NCI-H1436 (cell line): Measurements from ENCODE around the gene NFATC2IP.
A peak's percentile ranks its signal among the peaks of the same experiment; 100 is the strongest.
"Not testable (repeated sequence)": the region's sequence is repeated elsewhere in the genome, so short reads cannot be mapped to it uniquely, and the experiment has no call there.

Experiments used
- DNase-seq: peaks from one replicate; lab custom pipeline; 2025; lab: John Stamatoyannopoulos, UW

NFATC2IP gene

DNA sequence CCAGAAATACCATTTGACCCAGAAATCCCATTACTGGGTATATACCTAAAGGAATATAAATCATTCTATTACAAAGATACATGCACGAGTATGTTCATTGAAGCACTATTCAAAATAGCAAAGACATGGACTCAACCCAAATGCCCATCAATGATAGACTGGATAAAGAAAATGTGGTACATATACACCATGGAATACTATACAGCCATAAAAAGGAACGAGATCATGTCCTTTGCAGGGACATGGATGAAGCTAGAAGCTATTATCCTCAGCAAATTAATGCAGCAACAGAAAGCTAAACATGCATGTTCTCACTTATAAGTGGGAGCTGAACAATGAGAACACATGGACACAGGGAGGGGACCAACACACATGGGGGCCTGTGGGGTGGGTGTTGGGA is 24.5 kb upstream of the NFATC2IP start:
- DNase-seq, result not testable (repeated sequence)

DNA sequence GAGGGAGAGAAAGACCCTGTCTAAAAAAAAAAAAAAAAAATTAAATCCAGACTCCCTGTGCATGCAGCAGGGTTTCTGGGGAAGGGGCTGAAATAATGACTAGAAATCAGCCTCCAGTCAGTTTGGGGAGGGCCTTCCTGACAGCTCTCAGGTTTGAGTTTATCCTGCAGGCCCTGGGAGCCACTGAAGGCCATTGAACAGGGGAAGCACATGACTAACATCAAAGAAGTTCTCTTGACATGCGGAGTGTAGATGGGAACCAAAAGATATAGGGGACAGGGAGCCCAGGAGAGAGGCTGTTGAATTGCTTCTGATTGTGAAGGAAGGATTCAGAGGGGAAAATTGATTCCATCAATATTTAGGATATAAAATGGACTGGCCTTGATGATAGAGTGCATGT is 22.9 kb upstream of the NFATC2IP start:
- no peak for DNase-seq

DNA sequence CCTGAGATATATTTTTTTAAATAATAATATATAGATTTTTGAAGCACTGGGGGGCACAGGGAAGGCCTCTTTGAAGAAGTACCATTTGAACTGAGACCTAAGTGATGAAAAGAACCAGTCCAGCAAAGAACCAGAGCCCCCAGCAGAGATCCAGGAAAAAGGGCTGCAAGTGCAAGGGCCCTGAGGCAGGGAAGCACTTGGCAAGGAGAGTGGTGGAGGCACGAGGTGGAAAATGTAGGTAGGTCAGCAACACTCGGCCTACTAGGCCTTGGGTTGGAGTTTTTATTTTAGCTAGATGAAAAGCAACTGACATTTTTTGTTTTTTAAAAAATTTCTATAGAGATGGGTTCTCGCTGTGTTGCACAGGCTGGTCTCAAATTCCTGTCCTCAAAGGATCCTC is 20.5 kb upstream of the NFATC2IP start:
- no peak for DNase-seq

DNA sequence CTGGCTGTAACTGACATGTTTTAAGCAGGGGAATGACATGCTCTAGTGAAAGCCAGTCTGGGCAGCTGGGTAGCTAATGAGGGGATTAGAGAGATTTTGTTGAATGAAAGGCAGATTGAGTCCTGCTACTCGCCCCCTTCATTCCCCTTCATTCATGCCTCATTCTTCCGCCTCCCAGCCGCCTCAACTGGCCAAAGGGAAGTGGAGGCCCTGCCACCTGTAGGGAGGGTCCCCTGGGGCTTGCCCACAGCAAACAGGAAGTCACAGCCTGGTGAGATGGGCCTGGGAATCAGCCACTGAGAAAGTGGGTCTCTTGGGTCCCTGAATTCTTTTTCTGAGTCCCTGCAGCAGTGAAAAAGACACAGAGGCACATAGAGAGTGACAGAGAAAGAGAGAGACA is 20.1 kb upstream of the NFATC2IP start:
- DNase-seq, result peak; percentile 50

DNA sequence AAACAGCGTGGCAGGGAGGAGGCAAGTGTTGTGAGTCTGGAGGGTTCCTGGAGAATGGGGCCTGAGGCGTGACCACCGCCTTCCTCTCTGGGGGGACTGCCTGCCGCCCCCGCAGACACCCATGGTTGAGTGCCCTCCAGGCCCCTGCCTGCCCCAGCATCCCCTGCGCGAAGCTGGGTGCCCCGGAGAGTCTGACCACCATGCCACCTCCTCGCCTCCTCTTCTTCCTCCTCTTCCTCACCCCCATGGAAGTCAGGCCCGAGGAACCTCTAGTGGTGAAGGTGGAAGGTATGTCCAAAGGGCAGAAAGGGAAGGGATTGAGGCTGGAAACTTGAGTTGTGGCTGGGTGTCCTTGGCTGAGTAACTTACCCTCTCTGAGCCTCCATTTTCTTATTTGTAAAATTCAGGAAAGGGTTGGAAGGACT is 18.9 kb upstream of the NFATC2IP start, which contains the start of gene CD19:
Gene CD19, plus strand, starts transcription at position 171 of the 425 bp plus-strand sequence. Its CDS starts 30 bp downstream, at position 201.
- DNase-seq, result no peak

DNA sequence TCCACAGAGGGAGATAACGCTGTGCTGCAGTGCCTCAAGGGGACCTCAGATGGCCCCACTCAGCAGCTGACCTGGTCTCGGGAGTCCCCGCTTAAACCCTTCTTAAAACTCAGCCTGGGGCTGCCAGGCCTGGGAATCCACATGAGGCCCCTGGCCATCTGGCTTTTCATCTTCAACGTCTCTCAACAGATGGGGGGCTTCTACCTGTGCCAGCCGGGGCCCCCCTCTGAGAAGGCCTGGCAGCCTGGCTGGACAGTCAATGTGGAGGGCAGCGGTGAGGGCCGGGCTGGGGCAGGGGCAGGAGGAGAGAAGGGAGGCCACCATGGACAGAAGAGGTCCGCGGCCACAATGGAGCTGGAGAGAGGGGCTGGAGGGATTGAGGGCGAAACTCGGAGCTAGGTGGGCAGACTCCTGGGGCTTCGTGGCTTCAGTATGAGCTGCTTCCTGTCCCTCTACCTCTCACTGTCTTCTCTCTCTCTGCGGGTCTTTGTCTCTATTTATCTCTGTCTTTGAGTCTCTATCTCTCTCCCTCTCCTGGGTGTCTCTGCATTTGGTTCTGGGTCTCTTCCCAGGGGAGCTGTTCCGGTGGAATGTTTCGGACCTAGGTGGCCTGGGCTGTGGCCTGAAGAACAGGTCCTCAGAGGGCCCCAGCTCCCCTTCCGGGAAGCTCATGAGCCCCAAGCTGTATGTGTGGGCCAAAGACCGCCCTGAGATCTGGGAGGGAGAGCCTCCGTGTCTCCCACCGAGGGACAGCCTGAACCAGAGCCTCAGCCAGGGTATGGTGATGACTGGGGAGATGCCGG is 18.2 kb upstream of the NFATC2IP start:
- DNase-seq, result no peak

DNA sequence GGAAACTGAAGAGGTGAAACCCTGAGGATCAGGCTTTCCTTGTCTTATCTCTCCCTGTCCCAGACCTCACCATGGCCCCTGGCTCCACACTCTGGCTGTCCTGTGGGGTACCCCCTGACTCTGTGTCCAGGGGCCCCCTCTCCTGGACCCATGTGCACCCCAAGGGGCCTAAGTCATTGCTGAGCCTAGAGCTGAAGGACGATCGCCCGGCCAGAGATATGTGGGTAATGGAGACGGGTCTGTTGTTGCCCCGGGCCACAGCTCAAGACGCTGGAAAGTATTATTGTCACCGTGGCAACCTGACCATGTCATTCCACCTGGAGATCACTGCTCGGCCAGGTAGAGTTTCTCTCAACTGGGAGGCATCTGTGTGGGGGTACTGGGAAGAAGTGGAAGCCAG is 17.6 kb upstream of the NFATC2IP start:
- no peak for DNase-seq

DNA sequence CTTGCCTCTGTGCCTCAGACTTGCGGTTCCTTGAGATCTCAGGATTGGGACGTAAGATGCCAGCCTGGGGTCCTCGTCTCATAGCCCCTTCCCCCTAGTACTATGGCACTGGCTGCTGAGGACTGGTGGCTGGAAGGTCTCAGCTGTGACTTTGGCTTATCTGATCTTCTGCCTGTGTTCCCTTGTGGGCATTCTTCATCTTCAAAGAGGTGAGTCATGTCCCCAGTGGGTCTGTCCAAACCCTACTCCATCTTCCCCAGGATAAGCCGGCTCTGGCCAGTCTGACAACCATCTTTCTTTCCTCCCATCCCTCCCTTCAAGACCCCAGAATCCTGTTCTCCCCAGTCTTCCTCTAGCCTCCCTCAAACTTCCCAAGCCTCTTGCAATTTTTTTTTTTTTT is 15.4 kb upstream of the NFATC2IP start:
- no peak for DNase-seq

DNA sequence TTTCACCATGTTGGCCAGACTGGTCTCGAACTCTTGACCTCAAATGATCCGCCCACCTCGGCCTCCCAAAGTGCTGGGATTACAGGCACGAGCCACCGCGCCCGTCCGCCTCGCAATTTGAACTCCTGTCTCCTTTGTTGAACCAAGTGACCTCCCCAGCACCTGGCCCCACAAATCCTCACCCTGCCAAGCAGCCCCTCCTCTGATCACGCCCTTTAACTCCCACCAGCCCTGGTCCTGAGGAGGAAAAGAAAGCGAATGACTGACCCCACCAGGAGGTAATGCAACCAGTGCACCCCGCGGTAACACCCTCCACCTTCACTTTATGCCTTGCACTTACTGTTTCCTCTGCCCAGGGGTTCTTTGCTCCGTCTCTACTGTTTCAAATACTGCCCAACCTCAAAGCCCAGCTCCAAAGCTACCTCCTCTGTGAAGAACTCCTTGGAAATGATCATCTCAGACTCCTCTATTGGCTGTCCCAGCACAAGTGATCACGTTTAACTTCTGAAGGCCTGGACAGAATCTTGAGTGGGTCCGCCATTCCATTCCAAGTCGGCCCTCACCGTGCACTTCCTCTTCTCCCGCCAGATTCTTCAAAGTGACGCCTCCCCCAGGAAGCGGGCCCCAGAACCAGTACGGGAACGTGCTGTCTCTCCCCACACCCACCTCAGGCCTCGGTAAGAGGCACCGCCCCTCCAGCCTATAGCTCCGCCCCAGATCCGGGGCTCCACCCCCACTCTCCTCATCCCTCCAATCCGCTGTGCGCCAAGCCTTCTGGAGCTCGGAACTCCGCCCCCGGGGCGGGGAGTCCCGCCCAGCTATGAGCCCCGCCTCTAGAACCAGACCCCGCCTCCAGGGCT is 14.6 kb upstream of the NFATC2IP start:
- DNase-seq, result no peak

DNA sequence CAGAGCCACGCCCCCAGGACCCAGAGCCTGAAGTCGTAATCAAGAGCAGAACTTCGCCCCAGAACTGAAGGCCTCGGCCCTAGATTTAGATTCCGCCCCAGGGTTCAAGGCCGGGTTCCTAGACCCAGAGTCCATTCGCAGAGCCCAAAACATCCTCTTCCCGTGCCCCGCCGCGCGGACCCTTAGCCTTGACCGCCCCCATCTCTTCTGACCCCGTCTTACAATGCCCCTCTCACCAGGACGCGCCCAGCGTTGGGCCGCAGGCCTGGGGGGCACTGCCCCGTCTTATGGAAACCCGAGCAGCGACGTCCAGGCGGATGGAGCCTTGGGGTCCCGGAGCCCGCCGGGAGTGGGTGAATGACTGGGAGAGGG is 14.0 kb upstream of the NFATC2IP start:
- no peak for DNase-seq

DNA sequence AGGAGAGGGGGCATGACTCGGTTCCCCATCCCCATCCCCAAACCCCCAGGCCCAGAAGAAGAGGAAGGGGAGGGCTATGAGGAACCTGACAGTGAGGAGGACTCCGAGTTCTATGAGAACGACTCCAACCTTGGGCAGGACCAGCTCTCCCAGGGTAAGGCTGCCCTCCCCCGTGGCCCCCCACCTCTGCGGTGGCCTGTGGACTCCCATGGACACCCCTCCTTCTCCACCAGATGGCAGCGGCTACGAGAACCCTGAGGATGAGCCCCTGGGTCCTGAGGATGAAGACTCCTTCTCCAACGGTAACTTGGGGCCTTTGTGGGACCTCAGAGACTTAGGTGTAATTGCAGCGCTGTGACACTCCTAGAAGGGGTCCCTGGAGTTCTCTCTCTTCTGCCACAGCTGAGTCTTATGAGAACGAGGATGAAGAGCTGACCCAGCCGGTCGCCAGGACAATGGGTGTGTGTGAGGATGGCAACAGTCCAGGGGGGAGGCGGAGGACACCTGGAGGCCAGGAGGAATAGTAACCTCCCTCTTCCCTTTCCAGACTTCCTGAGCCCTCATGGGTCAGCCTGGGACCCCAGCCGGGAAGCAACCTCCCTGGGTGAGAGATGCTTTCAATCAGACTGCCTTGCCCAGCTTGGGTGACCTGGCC is 13.4 kb upstream of the NFATC2IP start:
- no peak for DNase-seq

DNA sequence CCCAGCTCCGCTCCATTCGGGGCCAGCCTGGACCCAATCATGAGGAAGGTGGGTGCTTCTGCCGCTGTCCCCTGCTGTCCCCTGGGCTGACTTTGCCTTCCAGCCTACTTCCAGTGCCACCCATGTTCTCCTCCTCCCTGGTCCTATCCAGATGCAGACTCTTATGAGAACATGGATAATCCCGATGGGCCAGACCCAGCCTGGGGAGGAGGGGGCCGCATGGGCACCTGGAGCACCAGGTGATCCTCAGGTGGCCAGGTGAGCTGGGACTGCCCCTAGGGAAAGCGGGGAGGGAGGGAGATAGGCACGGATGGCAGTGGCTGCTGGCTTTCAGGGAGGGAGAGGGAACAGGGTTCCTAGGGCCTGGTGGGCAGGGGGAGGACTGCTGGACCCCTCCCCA is 12.0 kb upstream of the NFATC2IP start:
- DNase-seq, result no peak

DNA sequence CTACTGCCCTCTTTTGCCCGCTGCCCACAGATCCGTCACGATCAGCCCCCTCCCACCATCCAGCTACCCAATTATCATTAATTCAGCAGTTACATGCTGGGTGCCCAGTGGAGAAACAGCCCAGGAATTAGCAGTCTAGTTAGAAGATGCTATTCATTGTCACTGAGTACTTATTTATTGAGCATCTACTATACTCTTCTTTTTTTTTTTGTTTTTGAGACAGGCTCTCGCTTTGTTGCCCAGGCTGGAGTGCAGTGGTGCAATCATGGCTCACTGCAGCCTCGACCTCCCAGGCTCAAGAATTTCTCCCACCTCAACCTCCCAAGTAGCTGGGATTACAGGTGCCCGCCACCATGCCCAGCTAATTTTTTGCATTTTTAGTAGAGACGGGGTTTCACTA is 10.9 kb upstream of the NFATC2IP start:
- DNase-seq, result not testable (repeated sequence)

DNA sequence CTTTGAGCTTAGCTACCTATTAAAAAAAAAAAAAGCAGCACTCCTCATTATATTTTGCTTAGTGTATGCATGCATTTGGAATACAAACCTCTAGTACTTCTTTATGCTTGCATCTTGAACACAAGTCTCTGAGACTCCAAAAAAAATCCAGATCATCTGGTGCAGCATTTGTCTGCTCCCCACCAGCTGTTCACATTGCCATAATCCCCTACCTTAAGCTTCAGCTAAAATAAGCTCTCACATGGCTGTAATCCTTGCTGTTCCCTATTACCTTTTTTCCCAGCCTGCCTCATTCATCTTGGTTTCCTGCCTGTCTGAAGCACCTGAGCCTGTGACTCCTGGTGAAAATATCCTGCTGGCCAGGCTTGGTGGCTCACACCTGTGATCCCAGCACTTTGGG is 7.5 kb upstream of the NFATC2IP start:
- no peak for DNase-seq

DNA sequence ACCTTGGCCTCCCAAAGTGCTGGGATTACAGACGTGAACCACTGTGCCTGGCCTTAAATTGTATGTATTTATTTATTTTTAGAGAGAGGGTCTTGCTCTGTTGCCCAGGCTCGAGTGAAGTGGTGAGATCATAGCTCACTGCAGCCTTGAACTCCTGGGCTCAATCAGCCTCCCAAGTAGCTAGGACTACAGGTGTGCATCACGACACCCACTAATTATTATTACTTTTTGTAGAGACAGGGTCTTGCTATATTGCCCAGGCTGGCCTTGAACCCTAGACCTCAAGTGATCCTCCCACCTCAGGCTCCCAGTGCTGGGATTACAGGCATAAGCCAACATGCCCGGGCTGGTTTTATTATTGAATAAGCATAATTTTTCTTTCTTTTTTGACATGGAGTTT is 4.1 kb upstream of the NFATC2IP start:
- no peak for DNase-seq

DNA sequence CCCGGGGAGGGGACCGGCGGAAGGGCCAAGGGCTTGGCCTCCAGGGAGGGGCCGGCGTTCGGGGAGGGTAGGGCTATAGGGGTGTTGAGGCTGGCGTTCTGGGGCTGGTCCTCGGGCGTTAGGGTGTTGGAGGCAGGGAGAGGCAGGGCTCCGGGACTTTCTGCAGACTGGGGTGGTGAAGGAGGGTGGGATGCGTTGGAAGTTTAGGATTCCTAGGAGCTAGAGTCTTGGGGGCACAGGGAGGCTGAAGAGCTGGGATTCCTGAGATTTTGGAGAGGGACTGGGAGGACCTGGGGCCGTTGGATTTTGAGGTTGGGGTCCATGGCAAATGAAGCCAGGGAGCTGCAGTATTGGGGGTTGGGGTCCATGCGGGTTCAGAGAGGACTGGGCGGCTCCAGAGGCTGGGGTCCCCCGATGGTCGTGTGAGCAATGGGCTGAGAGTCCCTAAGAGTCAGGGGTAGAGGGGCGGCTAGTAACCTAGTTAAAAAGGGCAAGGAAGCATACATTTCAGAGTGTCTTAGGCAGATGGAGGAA is 740 bp downstream of the NFATC2IP start:
- DNase-seq, result no peak

DNA sequence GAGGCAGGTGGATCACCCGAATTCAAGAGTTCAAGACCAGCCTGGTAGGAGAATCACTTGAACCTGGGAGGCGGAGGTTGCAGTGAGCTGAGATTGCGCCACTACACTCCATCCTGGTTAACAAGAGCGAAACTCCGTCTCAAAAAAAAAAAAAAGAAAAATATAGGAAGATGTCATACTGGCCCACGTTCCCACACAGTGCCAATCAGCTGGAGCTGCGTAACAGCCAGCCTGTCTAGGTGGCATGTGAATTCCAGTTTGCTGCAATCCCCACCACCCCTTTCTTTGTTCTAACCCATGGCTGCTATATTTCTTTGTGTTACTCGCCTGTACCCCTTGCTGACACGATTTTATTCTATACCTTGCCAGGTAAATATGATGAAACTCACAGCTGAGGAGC is 7.5 kb downstream of the NFATC2IP start:
- no peak for DNase-seq

DNA sequence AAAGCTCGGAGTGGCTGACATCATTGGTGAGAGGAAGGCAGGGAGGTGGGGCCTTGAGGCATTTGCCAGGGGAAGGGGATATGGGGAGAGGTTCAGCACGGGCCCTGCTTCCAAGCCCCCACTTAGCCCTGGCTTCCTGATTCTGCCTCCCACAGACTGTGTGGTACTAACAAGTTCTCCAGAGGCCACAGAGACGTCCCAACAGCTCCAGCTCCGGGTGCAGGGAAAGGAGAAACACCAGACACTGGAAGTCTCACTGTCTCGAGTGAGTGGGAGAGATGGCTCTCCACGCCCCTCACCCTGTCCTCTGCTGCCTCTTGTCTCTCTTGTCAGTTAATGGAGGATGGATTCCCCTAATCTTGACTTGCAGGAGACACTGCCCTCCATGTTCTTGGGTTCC is 8.1 kb downstream of the NFATC2IP start:
- no peak for DNase-seq

DNA sequence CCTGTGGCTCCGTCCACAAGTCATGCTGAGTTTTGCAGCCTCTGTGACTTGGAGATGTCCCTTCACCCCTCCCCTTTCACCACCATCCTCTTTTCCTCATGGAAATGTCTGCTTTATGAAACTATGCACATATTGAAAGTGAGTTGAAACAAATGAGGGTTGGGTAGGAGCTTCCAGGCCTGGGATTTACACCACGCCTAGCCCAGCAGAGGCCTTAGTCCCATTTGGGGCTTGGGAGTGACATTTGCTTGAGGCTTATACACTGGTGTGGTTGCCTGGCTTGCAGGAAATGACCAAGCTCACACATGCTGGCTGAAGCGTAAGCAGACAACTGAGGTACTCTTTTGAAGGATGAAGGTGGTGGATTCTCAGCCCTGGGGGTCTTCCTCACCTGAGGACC is 13.3 kb downstream of the NFATC2IP start:
- no peak for DNase-seq

DNA sequence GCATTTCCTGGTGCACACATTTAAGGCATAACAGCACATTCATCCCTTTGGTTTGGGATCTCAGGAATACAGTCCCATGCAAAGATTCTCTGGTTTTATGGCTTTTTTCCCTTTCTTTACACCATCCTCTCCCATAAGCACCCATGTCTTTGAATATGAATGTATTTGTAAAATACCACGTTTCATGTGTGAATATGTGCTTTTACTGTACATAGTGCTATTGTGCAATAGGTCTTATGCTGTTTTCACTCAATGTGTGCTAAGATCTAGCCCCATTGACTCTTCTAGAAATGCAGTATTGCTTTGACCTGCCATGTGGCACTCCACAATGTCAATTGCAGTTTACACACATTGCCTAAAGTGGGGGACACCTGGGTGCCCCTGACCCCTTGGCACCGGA is 13.8 kb downstream of the NFATC2IP start:
- no peak for DNase-seq

DNA sequence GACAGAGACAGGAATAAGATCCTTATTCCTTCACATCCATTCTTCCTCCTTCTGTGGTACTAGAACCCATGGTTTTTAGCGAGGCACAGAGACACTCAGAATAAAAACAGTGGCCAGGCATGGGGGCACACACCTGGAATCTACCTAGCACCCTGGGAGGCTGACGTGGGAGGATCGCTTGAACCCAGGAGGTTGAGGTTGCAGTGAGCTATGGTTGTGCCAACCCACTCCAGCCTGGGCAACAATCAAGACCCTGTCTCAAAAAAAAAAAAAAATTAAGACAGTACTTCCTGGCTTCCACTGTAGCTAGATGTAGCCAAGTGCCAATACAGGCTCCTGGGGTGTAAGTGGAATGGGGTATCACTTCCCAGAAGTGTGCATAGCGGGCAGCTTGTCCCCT is 16.4 kb downstream of the NFATC2IP start:
- no peak for DNase-seq

DNA sequence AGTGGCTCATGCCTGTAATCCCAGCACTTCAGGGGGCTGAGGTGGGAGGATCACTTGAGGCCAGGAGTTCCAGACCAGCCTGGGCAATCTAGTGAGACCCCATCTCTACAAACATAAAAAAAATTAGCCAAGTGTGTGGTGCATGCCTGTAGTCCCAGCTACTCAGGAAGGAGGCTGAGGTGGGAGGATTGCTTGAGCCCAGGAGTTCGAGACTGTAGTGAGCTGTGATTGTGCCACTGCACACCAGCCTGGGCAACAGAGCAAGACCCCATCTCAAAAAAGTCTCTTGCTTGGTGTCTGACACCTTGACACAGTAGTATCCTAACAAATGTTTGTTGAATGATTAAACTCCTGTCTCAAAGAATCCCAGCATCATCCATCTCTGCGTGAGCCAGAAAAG is 19.0 kb downstream of the NFATC2IP start:
- DNase-seq, result not testable (repeated sequence)
